ENCODE data around the gene TBL1Y. TPM values are rescaled to one million over a fixed set of nuclear protein-coding genes. Genes with fewer than 3 reads are reported as not detected.

The TBL1Y gene
- total RNA-seq = 0.61 and 1.7 TPM in 2 replicates

DNA sequence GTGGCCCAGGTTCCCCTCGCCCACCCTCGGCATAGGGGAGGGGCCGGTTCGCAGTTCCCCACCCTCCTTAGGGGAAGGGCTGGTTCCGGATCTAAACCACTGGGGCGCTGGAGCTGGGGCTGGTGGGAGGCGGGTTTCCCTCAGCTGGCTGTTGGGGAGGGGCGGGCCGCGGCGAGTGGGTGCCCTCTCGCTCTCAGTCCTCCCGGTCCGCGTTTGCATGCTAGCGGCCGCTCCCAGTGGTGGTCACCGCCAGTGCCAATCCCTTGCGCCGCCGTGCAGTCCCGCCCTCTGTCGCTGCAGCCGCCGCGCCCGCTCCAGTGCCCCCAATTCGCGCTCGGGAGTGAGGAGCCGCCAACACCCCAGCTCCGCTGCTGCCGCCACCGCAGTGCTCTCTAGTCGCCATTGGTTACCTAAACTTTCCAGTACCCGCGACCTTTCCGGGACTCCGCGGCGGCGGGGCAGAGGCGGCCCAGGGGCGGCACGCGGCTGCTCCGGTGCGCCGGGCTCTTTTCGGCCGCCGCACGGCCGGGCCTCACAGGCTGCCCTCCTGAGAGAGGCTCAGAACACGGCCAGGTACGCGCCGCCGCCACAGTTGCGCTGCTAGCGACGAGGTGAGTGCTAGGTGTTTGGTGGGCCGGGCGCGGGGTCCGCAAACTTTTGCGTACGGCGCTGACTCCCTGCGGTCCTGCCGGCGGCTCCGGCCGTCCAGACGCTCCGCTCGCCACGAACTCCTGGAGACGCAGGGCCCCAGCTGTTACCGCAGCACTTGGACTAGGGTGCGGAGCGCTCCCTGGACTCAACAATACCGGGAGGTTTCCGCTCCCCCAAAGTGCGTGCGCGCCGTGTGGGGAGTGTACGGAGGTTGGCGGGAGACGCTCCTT is at the start of gene TBL1Y:
Gene TBL1Y (plus strand): TSS at position 326 of the 881 bp plus-strand sequence. CDS start 114,388 bp downstream, outside the sequence.

DNA sequence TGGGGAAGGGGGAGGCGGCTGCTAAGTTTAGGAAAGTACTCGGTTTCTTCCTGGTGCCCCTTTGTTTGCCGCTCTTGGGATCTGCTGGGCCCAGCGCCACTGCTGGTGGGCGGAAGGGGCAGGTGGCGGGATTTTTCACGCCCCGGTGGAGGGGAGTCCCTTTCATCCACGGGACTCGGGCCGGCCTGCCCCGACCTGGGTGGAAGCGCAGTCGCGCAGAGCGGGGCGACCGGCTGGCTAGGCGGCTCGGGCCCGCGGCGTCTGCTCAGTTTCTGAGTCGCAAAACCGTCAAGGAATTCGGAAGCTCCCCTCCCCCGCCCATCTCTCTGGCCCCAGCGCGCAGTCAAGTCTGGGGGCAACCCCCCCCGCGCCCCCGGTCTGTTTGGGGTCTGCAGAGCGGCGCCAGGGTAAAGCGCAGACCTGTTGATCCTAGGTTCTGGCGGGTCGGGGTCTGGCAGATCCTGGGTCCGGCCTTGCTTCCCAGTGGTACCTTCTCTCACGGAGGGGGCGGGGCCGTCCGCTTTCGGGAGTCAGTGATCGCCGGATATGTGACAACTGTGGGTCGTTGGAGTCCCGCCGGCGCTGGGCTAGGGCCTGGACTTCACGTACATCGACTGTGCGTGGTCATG is 870 bp downstream of the TBL1Y start, which contains the start of gene AMELY:
Gene AMELY (minus strand): TSS at position 500 of the 629 bp plus-strand sequence. CDS start 39,144 bp downstream, outside the sequence.

Other genes with a start within 250 kb of the TBL1Y start
- not detected in 2 replicates for gene AMELY, start 1.1 kb downstream of the TBL1Y start, total RNA-seq